Stimulated activated CD4-positive, alpha-beta T cell treated with anti-CD3 and anti-CD28 coated beads, Interleukin-1b, Interleukin-23, amount 100 ng/mL, for 1 hour (primary cell): ENCODE measurements around the gene ADAMTS12.
A peak's percentile ranks its signal among the peaks of the same experiment; 100 is the strongest.
"Not testable (repeated sequence)": the region's sequence is repeated elsewhere in the genome, so short reads cannot be mapped to it uniquely, and the experiment has no call there.

Source experiments
- DNase-seq, 2 donors: peaks; one replicate each; pipeline ENCODE4 v3.0.0-alpha.2; 2020; ENCODE audit warnings: low read depth in 2 of 2

ADAMTS12 gene

GRCh38 chr5:33891788-33892619, at the start of gene ADAMTS12:
Gene ADAMTS12 (minus strand): TSS chr5:33891990. CDS start chr5:33891856, 134 bp downstream.
- DNase-seq, result no peak

- DNase-seq, result no peak
These were observed 49.3 kb upstream of the ADAMTS12 start for GRCh38 chr5:33941090-33941489.

GRCh38 chr5:33939556-33940262, 47.9 kb upstream of the ADAMTS12 start:
- DNase-seq, result no peak

- DNase-seq, result no peak
These were observed 47.1 kb upstream of the ADAMTS12 start for GRCh38 chr5:33938881-33939280.

- DNase-seq, result no peak
These were observed 46.7 kb upstream of the ADAMTS12 start for GRCh38 chr5:33938507-33938796.

- DNase-seq, result no peak
These were observed 46.1 kb upstream of the ADAMTS12 start for GRCh38 chr5:33937707-33938506.

GRCh38 chr5:33937017-33937706, 45.4 kb upstream of the ADAMTS12 start:
- DNase-seq, result no peak

GRCh38 chr5:33936381-33937016, 44.7 kb upstream of the ADAMTS12 start, which contains the start of gene RXFP3:
Gene RXFP3 (plus strand): TSS chr5:33936386. CDS start chr5:33936741, 355 bp downstream.
- DNase-seq, result no peak

- peak in 1 of 2 donors; percentile 2 for DNase-seq
These were observed 44.2 kb upstream of the ADAMTS12 start for GRCh38 chr5:33936004-33936380.

GRCh38 chr5:33934176-33934575, 42.4 kb upstream of the ADAMTS12 start:
- no peak for DNase-seq

- no peak for DNase-seq
These were observed 42.0 kb upstream of the ADAMTS12 start for GRCh38 chr5:33933723-33934169.

- DNase-seq, result no peak
These were observed 39.3 kb upstream of the ADAMTS12 start for GRCh38 chr5:33931136-33931535.

- DNase-seq, result no peak
These were observed 38.3 kb upstream of the ADAMTS12 start for GRCh38 chr5:33929925-33930690.

- DNase-seq, result no peak
These were observed 36.5 kb upstream of the ADAMTS12 start for GRCh38 chr5:33928283-33928682.

- no peak for DNase-seq
These were observed 35.9 kb upstream of the ADAMTS12 start for GRCh38 chr5:33927685-33928084.

GRCh38 chr5:33925278-33925677, 33.5 kb upstream of the ADAMTS12 start:
- DNase-seq, result no peak

GRCh38 chr5:33921002-33921401, 29.2 kb upstream of the ADAMTS12 start:
- no peak for DNase-seq

GRCh38 chr5:33914844-33915243, 23.1 kb upstream of the ADAMTS12 start:
- not testable (repeated sequence) for DNase-seq

GRCh38 chr5:33906248-33906647, 14.5 kb upstream of the ADAMTS12 start:
- not testable (repeated sequence) for DNase-seq

GRCh38 chr5:33905381-33905780, 13.6 kb upstream of the ADAMTS12 start:
- DNase-seq, result no peak
